Hematopoietic multipotent progenitor cell treated with erythropoietin and hydrocortisone succinate and interleukin-3 and kit ligand, for 17 days (in vitro differentiated cells): ENCODE measurements around the gene ADGRB2.

Experiments used
- DNase-seq: peaks from one replicate; pipeline ENCODE4 v3.0.0-alpha.2; 2015; ENCODE audit warnings: low spot score

The ADGRB2 gene

DNA sequence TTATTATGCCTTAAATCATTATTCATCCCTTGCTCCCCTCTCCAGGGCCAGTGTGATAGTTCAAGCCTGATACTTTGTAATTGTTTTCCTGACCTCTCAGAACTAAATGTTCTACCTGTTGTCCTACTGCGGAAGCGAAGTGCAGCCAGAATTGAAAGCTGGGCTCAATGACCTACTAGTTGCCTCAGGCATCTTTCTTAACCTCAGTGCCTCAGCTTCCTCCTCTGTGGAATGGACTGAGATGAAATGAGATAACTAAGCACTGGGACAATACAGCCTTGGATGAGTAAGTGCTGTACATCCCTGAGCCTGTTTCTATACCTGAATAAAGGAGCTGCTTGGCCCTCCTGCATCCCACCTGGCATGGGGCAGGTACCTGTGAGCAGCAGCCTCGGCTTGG lies 86.7 kb downstream of the ADGRB2 start:
- no peak for DNase-seq
